GM19043 (cell line): Measurements from ENCODE around the gene DDIT3.

Experiments
- ATAC-seq: cut with Tn5 transposase; IDR thresholded peaks from one replicate; pipeline ENCODE4 v1.9.1; 2021; ENCODE audit warnings: low read depth; ENCODE audit not compliant: unreplicated experiment

The DDIT3 gene

DNA sequence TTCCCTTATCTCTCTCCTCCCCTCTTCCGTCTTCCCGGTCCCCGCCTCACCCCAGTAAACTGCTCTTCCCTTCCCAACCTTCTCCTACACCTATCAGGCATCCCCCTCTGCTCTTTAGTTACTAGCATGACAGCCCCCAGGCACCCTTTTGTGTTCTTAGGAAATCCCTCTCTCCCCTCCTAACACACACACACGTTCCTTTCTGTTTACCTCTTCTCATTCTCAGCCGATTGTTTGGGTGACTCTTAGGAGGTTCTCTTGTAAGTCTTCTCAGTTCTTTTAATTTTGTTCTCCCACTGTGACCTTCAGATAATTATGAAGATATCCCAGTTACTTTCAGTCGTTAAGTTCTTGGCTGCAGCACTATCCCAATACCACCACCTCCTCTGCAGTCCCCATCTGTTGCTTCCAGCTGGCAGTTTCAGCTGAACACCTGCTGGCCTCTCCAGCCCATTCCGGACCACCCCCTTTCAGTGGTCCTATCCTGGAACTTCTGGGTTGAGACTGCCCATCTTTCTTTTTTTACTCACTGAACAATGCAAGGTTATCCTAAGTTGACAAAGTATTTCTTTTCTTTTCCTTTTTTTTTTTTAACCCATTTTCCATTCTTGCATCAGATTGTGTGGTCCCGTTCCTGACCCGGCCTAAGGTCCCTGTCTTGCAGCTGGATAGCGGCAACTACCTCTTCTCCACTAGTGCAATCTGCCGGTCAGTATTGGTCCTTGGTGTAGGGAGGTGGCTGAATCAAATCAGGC, 31.7 kb downstream of the DDIT3 start:
- ATAC-seq: no peak

GRCh38 chr12:57487597-57488401, 32.5 kb downstream of the DDIT3 start, which contains the start of gene MARS1:
Gene MARS1, plus strand, starts transcription at chr12:57488068. Its CDS starts 23 bp downstream, at chr12:57488091.
- peak; percentile 99 for ATAC-seq

GRCh38 chr12:57487055-57487596, 33.2 kb downstream of the DDIT3 start:
- ATAC-seq: no peak

DNA sequence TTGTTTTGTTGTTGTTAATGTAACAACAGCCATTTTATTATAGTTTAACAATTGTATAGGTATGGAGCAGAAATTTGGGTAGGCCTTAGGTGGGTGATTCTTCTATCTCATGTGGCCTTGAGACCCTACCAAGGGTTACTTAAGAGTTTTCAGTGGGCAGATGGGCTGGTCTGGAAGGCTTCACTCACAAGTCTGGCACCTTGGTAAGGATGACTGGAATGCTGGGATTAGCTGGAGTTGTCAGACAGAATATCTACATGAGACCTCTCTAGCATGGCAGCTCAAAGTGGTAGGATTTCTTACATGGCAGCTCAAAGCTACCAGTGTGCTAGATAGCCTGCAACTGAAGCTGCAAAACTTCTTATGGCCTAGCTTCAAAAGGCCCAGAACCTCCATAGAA, 34.6 kb downstream of the DDIT3 start:
- no peak for ATAC-seq

- ATAC-seq: no peak
Observed at GRCh38 chr12:57483466-57483865, 36.8 kb downstream of the DDIT3 start.

- no peak for ATAC-seq
Observed at GRCh38 chr12:57481671-57482070, 38.6 kb downstream of the DDIT3 start.

- ATAC-seq: peak; percentile 34
Observed at GRCh38 chr12:57479376-57480115, 40.8 kb downstream of the DDIT3 start, which contains the start of gene ARHGAP9. Gene ARHGAP9, minus strand, starts transcription at chr12:57479866. Its CDS starts 460 bp downstream, at chr12:57479406.

DNA sequence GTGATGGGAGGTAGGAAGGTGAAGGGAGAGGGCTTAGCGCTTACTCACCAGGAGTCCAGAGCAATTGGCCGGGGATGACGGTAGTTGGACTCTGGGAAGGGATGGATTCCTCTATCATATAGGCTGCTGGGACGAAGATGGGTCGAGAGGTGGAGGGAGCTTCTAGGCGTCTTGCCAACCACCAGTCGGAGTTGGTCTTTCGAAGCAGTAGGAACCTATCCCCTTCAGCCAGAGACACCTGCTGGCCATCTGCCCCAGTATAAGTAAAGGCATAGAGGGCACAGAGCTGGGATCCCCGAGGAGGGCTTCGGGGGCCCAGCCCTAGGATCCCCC, 41.3 kb downstream of the DDIT3 start:
- no peak for ATAC-seq

DNA sequence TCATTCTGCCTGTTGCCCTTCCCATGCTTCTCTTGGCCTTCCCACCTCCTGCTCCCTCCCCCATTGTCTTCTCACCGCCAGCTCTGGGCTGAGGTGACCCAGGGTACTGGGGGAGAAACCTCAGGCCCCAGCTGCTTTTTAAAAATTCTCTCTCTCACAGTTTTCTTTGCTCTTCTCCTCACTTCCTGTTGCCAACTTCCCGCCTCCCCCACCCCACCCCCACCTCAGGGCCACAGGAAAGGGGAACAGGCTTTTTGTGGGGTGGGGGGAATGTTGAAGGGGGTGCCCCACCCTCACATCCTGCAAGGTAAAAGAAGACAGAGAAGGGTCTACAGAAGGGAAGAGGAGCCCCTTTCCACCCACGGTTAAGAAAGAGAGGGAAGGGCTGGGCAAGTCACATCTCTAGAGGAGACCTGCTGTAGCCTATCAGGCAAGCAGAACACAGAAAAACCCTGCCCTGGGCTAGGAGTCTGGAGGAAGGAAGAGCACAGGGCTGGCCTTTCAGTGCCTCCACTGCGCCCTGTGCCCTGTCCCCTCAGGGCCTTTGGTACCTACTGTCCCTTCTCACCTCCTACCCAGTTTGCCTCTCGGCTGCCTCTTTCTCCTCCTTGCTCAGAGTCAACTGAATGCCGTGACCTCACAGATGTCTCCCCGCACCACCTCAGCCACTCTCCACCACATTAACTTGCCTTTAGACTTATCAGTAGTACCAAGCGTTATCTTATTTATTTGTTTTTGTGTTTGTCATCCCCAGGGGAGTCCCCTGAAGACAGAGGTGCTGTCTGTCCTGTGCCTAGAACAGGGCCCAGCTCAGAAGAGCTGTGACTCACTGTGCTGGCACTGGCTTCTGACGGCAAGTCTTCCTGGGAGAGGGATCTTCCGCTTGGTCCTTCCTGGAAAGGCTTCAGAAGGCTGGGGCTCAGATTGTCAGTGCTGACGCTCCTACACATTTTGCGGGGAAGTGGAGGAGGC, 42.3 kb downstream of the DDIT3 start:
- no peak for ATAC-seq

GRCh38 chr12:57476993-57477709, 43.2 kb downstream of the DDIT3 start:
- ATAC-seq: no peak

DNA sequence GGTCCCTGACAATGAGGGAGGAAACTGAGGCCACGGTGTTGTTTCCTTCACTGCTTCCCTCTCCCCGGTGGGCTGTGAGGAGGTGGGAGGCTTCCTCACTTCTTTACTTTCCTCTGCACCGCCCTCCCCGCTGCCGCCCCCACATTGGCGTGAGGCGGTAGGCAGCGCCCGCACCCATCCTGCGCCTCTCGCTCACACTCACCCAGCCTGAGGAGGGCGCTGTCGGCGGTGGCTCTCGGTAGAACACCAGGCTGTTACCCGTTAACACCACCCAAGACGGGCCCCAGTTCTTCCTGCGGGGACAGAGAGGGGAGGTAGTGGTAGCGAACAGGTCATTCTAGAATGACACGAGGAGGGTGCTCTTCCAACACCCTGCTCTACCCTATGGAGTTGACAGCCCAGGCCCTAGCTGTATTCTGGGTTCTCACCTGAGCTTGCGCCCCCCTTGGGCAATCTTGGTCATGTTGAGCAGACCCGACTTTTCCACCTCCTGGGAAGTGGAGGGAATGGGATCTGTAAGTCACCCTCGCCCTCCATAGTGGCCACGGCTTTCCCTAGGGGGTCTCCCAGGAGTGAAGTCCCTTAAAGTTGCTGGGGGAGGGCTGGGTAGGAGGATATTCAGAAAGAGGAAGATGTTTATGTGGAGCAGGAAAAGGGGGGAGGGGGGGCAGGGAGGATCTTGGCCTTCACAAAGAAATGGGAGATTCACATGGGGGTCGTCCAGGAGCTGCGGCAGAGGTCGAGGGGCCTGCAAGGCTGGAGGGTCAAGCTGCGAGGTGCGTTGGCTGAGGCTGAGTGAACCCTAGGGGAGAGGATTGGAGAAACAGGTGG, 43.9 kb downstream of the DDIT3 start:
- no peak for ATAC-seq

DNA sequence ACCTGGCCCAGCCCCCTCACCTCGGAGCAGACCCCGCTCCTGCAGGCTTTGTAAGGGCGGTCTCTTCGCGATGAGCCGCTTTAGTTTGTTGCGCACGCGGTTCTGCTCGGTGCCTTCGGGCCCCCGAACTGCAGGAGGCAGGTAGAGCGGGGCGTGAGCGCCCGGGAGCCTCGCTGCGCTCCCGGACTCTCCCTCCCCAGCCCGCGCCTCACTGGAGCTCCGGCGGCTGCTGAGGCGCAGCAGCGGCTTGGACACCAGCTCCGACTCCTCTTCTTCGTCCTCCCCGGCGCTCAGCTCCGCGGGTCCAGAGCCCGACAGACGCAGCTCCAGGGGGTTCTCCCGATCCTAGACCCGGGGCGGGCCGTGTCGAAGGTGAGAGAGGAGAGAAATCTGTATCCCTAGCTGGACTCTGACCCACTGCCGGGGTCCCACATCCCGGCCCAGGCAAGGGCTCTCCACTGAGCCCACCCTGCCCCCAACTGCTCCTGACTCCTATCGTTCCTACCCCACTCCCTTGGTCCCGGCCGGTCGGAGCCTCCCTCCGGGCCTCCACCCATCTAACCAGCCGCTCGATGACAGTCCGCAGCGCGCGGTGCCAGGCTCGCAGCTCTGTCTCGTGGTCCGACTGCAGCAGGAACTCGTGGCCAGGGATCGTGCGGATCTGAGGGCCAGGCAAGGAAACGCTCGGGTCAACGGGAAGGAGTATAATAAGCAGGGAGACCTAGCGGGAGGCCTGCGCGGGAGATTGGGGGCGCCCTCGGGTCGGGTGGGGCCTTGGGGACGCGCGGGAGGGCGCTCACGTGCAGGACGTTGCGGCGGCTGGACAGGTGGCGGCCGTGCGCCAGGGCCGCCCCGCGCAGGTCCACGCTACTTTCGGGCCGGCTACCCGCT, 44.8 kb downstream of the DDIT3 start:
- ATAC-seq: no peak

- ATAC-seq: no peak
Observed at GRCh38 chr12:57474862-57475261, 45.5 kb downstream of the DDIT3 start.

DNA sequence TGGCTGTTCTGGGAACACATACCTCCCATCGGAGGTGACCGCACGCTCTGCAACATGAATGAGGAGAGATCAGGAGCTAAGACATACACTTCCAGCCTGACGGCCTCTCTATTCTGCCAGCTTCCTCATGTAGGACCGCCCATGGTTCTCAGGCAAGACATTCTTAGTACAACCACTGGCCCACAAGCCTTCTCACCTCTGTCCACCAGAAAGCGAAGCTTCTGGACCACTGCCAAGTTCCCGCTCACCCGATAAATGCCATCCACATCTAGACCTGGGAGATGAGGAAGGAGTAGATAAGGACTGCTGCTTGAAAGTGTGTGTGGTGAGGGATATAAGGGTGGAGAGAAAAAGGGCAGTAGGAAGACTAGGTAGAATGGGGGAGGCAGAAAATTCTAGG, 45.9 kb downstream of the DDIT3 start:
- ATAC-seq: no peak

DNA sequence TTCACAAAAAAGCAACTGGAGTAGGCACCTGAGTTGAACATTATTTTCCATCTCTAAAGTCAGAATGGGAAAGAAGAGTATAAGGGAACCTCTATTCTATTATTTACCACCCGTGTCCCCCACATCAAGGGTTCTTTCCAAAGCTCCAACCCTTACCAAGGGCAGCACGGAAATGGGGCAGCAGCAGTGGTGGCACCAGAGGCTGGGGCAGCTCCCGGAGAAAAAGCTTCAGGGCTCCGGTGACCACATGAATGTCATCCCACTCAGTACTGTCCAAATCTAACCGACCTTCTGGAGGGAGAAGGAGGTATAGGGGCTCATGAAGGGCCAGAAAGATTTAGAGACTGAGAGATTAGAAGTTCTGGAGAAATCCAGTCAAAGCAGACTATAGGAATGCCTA, 46.4 kb downstream of the DDIT3 start:
- ATAC-seq: no peak

GRCh38 chr12:57473392-57473791, 46.9 kb downstream of the DDIT3 start:
- ATAC-seq: no peak

- no peak for ATAC-seq
Observed at GRCh38 chr12:57472391-57472790, 47.9 kb downstream of the DDIT3 start.
